GM19455 (cell line): ENCODE data around the gene PSAP.
"Not testable (repeated sequence)": the region's sequence is repeated elsewhere in the genome, so short reads cannot be mapped to it uniquely, and the experiment has no call there.

Experiments used
- ATAC-seq: cut with Tn5 transposase; IDR thresholded peaks from one replicate; pipeline ENCODE4 v1.9.1; 2021; ENCODE audit not compliant: unreplicated experiment

PSAP gene

GRCh38 chr10:71850743-71851464 is at the start of gene PSAP:
Gene PSAP, minus strand, starts transcription at chr10:71851251. Its CDS starts 30 bp downstream, at chr10:71851221.
- ATAC-seq = peak; percentile 96

- no peak for ATAC-seq
These were observed 49.6 kb upstream of the PSAP start for GRCh38 chr10:71900441-71901180.

GRCh38 chr10:71899665-71900412 is 48.8 kb upstream of the PSAP start:
- ATAC-seq = no peak

GRCh38 chr10:71898346-71898745 is 47.3 kb upstream of the PSAP start:
- ATAC-seq = not testable (repeated sequence)

GRCh38 chr10:71893920-71894319 is 42.9 kb upstream of the PSAP start:
- no peak for ATAC-seq

- ATAC-seq = no peak
These were observed 42.3 kb upstream of the PSAP start for GRCh38 chr10:71893258-71893815.

GRCh38 chr10:71891437-71891836 is 40.4 kb upstream of the PSAP start:
- ATAC-seq = no peak

GRCh38 chr10:71889388-71889987 is 38.4 kb upstream of the PSAP start:
- no peak for ATAC-seq

GRCh38 chr10:71888623-71889387 is 37.8 kb upstream of the PSAP start:
- ATAC-seq = peak; percentile 89

- no peak for ATAC-seq
These were observed 37.2 kb upstream of the PSAP start for GRCh38 chr10:71888248-71888622.

GRCh38 chr10:71887743-71888142 is 36.7 kb upstream of the PSAP start:
- ATAC-seq = no peak

GRCh38 chr10:71882813-71883659 is 32.0 kb upstream of the PSAP start:
- no peak for ATAC-seq

- ATAC-seq = no peak
These were observed 30.8 kb upstream of the PSAP start for GRCh38 chr10:71881647-71882355.

GRCh38 chr10:71881307-71881624 is 30.2 kb upstream of the PSAP start:
- not testable (repeated sequence) for ATAC-seq

GRCh38 chr10:71880425-71881306 is 29.6 kb upstream of the PSAP start:
- ATAC-seq = no peak

- ATAC-seq = no peak
These were observed 27.4 kb upstream of the PSAP start for GRCh38 chr10:71878327-71879034.

- ATAC-seq = no peak
These were observed 26.8 kb upstream of the PSAP start for GRCh38 chr10:71877821-71878220.
